Ammon's horn (tissue), 1 donor: ENCODE measurements around the gene VAX1.

ENCODE experiments used
- DNase-seq: peaks from one replicate; pipeline ENCODE4 v3.0.0-alpha.2; 2016; ENCODE audit warnings: low spot score

Gene VAX1

DNA sequence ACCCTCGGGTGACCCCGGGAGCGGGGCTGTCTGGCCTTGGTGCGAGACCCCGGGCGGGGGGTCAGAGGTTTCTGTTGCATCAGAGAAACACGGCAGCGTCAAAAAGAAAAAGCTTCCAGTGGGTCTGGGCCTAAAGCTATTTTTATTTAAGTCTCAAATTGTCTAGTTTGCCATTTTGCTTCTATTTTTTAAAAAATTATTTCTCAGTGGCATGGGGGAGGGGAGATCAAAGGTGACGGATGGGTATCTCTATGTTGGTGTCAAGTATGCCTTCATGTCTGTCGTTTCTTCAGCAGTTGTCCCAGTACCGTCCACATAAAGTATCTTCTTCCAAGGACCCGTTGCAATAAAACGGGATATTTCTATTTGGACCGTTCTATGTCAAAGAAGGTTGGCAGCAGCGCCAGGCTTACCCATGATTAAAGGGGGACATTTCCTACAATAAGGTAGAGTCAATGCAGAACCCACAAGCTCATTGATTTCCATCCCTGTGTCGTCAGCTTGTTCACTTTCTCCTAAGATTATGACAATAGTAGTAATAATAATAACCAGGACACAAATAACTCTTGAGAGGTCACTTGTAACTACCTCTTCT, 26.0 kb upstream of the VAX1 start:
- no peak for DNase-seq

DNA sequence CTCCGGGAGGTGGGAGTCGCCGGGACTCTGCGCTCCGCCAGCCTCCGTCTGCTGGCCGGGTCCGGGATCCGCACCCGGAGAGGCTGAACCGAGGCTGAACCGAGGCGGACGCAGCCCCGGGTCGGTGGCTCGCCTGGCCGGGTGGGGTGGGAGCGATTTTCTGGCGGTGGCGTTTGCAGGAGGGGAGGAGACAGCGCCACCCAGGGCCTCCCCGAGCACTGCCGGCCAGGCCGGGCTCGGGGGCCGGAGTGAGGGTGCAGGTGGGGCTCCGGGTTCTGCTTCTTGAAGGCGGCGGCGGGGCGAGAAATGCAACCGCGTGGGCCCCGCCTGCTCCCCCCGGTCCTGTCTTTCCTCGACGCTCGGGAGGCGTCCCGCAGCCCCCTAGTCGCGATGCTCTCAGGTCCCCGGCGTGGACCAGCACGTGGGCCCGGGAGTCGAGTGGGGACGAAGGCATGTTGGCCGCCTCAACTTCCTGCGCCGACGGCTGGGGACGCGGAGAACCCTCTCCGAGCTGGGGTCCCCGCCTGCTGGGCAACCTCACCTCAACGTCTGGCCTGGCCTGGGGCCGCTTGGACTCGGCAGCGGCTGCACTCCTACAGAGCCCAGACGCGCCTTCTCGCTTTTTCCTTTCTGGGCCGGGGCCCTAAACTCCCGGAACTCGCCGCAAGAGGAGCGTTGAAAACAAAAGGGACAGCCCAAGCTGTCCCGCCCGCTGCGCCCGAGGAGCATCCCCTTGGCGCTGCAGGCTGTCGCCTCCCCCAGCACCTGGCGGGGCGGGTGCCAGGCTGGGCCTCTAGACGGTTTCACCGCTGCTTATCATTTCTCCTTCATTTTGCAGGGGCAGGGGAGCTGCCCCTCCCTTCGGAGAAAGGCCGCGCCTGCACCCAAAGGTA, 25.2 kb upstream of the VAX1 start:
- DNase-seq = no peak

DNA sequence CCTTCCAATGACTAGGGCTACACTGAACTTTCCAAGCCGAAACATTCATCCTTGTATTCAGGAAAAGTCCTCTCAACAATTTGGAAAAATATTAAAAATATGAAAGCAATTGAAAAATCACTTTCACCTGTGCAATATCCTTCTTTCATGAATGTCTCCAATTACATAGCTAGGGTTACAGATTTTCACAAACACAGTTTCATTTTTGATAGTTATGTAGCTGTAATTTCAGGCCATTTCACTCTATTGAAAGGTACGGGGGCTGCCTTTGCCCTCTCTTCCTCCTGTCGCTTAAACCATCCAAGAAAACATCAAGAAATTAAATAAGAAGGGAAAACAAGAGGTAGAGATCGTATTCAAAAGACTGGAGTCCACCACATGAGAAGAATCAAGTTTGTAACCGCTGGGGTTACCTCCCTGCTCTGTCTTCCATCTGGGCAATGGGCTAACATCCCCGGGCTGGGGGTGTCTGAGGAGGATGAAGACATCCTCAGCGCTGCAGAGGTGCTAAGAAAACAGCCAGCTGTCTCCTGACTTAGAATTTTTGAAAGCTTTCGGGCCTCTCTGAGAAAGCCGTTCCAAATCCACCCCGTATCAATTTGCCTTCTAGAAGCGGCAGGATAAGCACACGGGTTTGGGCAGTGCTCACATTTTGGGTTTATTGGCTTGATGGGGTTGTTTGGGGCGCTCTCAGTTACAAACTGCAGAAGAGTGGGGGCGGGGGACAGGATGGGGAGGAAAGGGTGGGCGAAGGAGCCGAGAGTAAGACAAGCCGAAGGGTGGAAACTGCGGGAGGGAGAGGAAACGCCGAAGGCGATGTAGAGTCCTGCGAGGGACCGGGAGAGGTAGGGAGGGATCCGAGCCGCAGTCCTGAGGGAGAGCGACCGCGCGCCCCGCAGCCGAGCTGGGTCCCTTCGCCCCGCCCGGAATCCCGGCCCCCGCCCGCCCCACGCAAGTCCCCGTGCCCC, 24.3 kb upstream of the VAX1 start:
- DNase-seq = no peak

DNA sequence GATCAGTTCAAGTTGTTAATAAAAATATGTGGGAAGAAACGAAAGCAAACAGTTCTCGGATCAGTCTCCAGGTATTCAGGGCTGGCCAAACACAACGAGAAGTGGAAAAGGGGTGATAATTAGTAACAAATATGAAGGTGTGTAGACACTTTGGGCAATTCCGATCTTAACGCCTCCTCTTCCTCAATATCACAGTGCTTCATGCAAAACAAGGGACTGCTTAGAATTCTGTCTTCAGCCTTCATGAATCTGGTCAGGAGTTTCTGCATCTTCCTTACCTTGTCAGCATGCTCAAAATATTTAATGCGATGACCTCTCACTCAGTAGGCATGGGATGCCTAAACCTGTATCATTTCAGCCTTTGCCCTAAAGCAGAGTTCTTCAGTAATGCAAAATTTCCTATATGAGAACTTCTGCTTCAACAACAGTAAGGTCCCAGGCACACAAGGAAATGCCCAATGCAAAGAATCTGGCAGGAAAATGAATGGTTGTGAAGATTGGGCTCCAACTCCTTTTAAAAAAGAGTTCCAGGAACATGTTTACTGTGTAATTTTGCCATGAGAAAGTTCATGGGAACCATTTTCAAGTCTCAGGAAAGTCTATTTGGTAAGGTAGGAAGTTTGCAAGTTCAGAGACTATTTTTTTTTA, 23.4 kb upstream of the VAX1 start:
- no peak for DNase-seq

DNA sequence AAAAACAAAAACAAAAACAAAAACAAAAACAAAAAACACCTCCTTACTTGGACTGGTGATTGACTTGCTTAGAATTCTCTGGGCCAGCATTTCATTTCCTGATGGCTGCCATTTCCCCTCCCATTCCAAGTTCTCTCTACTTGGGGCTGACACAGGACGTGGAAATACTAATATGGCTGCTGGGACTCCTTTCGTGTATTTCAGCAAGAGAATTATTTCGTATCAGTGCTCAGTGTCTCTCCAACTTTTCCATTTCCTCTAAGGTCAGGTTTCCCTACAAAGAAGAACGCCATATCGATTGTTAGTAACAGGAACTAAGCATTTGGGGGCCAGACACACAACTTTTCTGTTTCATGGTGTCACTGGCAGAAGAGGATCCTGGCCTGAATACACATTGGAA, 22.5 kb upstream of the VAX1 start:
- DNase-seq = no peak

DNA sequence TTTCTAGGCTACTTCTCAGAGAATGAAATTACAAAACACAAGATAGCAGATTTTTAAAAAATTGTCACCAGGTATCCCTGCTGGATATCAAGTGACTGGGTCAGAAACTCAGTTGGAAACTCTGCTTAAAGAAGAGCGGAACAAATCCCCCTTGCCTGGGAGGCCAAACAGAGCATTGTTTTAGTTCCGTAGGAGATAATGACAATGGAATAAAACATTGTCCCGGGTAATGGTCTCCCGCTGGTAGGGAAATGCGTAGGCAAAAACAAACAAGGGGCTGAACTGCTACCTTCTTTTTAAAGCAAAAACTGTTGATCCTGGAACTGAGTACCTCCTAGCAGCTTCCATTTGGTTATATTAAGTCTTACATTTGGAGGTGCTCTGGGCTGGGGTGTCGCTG, 21.3 kb upstream of the VAX1 start:
- no peak for DNase-seq

DNA sequence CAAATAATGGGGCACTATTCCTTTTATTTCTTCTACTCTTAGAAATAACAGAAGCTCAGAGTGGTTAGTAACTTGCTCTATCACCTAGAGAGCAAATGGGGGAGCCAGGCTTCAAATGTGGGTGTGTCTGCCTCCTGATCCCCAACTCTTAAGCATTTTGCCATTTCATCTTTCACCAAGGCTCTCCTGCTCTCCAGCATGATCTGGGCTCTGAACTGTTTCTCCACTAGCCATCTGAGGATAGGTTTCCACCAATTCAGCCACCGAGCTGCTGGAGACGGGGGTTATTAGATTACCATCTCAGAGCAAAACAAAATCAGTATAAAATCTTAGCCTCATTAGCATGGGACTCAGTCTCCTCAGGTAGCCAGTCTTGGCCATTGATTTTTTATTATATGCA, 20.2 kb upstream of the VAX1 start:
- DNase-seq = no peak

DNA sequence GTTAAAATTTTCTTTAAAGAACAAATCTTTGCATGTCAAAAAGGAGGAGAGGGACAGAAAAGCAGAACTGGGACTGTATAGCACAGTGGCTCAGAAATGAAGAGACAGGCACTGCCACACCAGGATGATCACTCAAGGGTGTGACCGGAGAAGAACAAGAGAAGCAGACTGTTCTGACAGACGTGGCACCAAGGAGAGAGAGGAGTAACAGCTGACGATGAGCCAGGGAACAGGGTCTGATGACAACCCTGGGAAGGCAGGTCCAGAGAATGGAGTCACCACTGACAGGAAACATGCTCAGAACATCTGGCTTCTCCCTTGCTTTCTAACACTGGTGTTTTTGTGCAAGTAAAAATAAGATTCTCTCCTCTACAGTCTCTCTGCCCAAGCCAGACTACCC, 14.6 kb upstream of the VAX1 start:
- DNase-seq = no peak

DNA sequence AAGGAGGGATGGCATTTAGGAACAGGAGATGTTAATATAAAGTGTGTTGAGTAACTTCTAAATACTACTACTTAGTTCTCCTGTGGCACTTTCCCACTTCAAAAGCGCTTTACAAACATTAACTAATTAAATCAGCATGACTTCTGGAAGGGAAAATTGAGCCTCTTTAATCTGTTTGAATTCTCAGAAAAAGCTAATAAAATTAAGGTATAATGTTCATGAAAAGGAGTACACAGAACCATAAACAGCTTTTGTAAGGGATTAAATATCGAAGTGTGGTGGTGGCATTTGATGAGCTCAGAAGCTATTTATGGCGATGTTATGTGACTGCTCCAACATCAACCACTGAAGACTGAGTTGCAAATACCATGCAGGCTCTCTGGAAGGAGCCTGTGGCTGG, 10.2 kb upstream of the VAX1 start:
- DNase-seq = no peak

DNA sequence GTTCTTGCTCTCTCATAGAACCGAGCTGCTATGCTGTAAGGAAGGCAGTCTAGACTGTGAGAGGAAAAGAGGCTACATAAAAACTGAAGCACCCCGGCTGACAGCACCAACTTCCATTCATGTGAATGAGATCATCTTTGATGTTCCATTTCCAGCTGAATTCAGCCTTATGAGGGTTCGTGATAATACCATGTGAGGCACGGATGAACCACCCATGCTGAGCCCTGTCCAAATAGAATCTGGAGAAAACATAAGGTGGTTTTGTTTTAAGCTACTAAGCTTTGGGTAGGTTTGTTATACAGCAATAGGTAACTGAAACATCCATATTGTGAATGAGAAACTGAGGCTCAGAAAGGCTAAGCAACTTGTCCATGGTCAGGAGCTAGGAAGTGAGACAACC, 6.9 kb upstream of the VAX1 start:
- DNase-seq = no peak

DNA sequence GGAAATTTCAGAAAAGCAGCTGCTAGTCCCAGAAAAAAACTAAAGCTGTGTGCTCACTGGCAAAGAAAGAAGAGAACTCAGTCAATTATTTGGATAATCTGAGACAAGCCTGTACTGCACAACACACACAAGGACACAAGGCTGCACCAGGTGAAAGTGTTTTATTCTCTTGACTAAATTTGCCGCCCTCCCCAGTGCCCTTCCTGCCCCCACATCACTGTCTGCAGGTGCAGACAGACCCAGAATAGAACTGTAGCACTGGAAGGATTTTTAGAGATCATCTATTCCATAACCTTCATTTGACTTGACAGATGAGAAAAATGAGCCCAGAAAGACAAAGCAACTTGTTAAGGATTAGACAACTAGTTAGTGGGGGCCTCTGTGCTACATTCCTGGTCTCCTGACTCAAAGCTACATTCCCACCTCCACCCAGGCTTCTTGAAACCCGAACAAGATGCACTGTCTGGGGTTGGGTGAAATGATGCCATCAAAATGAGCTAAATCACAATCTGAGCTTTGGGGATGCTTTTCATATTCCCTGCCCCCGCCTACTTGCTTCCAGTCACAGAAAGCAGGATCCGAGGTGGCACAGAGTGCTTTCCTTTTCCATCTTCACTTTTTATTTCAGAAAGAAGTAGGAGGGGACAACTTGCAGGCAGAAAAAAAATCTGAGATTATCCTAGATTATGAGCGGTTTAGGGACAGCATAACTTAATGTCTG, 5.2 kb upstream of the VAX1 start:
- no peak for DNase-seq

DNA sequence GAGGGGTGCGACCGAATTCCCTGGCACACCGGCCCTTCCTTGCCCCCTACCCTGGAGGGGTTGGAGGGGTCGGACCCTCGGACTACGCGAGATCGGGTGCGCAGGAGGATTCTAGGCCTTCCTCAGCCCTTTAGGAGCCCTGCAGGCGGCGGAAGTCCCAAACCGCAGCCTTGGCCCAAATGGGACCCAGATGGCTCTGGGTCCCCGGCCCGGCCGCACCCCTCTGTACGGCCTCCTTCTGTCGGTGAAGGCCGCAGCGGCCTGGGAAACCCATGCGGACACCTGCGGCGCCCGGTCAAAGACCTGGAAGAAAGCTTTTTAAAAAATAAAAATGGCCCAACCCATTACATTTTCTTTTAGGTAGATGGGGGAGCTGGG, 2.4 kb upstream of the VAX1 start:
- DNase-seq = no peak

DNA sequence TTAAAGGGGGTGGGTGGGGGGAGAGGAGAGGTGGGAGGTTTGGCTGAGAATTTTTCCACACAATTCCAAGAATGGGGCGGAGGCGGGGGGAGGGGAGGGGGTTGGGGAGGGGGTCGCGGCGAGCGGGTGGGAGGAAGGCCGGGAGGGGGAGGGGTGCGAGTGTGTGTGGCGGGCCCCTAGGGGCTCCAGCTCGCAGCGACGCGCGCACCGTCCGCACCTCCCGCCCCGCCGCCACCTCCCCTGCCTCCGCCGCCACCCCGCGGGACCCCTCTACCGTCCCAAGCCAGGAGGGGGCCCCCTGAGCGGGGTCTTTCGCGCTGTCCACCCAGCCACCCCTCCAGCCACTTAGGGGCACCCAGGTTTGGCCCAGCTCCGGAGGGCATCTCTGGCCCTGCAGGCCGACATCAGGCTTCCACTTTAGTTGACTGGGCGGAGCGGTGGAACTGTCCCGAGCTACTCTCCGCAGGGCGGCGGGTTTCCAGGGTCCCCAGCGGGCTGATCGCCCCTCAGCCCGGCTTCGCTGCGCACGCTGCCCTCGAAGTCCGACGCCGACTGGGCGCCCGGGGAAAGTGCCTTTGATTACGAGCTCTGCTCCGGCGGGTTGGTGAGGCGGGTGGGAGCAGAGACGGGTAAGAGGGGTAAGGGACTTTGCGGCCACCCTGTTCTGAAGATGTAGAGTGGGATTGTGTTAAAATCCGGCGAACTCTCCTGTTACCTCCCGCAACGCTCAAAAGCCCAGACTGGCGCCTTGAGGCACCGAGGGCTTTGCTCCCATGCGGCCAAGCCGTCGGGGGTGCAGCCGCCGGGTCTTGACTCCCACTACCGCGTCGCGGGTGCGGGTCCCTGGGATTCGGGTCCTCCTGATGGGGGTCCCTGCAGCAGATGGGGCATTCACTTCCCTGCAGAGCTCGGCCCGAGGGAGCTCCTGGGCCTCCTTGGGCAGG, 1.8 kb upstream of the VAX1 start:
- DNase-seq = no peak

DNA sequence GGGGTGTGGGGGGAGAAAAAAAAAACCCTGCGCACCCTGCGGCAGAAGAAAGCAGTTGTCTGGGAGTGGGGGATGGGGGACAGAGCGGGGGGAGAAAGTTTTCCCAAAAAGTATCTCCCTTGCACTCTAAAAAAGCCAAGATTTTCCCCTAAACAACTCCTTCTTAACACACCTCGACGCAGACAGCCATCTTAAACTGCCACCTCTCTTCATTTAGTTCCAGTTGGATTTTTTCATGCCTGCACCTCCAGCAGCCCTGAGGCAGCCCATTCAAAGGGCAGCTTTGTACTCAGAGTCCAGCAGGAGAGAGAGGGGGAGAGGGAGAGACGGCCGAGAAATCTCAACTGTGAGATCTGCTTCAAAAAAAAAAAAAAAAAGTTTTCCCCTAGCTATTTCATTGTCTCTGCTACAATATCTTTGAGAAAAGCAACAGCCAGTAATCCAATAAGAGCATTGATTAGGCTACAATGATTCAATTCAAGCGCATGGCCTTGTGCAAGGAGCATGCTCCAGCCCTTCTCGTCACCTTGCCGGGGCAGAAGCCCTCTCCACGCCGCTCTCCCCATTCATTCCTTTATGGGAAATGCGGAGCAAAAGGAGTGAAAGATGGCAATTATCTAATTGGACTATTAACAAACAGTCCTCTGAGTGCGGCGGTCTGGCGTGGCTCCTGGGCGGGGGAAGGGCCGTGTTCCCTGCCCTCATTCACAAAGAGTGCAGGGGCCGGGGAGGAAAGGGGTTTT, 939 bp upstream of the VAX1 start:
- no peak for DNase-seq

DNA sequence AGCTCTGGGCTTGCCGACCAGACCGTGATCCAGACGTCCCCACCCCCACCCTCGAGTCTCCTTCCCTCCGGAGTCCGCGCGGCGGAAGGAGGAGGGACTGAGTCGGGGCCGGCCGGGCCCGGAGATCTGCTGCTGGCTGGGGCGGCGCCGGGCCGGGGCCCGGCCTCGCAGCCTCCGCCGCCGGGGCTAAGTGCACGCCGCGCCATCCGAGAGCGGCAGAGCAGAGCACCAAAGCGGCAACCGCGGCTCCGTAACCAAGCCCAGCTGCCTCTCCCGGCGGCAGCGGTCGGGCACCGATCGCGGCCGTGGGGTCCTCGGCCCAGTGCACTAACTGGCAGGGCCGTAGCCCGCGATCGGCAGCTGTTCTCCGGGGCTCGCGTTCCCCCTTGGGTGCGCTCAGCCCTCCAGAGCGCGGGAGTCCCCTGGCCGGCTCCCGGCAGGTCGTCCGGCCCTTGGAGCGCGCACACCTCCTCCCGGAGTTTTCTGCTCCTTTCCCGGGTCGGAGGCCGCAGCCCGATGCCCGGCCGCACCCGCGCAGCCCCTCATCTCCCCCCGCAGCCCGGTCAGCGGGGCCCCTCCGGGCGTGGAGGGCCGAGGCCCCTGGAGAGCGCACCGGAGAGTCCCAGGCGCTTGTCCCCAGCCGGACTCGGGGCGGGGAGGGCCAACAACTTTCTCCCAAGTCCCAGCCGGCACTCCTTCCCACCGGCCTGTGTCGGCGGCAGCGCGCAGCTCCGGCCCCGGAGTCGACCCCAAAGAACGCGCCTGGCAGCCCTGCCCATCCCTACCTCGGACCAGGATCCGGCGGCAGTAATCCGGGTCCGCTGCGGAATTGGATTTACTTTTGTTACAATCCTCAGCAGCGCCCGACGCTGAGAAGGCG, 799 bp downstream of the VAX1 start:
- no peak for DNase-seq

DNA sequence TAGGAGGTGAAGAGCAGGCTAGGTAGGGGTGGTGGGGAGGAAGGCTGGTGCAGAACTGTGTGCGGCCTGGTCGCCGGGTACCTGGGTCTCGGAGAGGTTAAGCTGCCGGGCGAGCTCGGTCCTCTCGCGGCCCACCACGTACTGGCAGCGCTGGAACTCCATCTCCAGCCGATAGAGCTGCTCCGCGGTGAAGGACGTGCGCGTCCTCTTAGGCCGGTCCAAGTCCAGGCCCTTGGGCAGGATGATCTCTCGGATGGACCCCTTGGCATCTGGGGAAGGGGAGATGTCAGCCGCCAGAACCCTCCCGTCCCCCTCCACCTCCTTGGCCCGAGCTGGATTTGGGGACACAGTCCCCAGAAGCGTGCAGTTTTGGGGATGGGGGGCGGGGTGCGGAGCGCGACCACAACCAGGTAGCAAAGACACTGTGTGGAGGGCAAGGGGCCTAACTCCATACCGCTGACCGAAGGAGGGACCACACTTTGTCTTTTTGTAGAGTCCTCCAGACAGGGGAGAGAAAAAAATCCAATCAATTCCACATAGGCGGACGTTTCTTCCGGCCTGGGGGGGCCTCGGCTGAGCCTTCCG, 1.6 kb downstream of the VAX1 start:
- no peak for DNase-seq

DNA sequence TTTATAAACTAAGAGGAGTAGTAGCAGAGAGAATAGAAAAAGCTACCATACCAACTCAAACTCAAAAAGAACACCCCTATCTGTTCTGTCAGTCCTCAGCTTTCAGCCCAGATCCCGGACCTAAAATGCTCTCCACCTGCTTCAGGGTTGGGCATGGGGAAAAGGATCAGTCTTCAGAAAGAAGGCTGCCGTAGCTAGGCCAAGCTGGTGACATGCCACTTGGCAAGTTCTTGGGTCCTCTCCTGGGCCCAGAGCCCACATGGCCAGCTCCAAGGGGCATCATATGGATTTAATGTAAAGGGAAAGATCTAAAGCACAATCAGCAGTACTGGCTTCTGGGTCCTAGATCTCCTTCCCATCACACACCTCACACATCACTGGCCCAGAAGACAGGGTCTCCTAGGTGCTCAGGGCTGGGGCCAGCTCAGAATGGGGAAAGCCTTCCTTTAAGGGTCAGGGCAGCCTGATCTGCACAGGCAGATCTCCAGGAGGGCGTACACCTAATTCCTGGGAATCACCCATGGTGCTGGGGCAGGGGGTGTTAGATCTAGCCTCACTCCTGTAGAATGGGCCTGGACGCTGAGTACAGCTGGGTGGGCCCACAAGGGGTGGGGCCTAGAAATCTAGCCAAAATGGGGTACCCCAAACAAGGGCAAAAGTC, 2.5 kb downstream of the VAX1 start:
- no peak for DNase-seq

DNA sequence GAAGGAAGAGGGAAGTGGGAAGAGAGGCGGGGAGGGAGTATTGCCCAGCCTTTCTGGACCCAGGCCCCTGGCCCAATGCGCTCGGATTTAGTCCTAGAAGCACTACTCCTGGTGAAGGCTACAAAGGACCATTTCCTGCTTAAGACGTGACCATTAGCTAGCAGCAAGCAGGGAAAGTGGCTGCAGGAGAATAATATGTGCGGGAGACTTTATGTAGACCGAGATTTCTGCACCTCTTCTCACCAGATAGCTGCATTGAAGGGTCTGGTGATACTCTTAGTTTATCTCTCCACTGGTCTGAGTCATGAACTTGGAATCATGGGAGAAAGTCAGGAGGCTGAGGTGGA, 3.1 kb downstream of the VAX1 start:
- no peak for DNase-seq
